Measurements from ENCODE around the gene IDH3G. TPM values are rescaled to one million over a fixed set of nuclear protein-coding genes. Genes with fewer than 3 reads are reported as not detected.
"Not testable (repeated sequence)": the region's sequence is repeated elsewhere in the genome, so short reads cannot be mapped to it uniquely, and the experiment has no call there.

Gene IDH3G
- total RNA-seq, 1 donor from 2014 or later: 41.9 TPM

DNA sequence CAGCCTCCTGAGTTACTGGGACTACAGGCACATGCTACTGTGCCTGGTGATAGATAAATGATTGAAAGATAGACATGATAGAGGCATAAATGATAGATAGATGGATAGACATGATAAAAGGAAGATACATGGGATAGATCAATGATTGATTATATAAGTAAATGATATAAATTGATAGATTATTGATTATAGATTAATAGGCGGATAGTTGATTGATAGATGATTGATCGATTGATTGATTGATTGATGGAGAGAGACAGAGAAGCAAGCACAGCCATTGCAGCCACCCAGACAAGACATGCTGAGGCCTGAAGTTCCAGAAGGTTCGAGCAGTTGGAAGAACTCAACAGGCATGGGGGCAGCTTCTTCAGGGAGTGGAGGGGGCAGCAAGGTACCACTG is 47.8 kb downstream of the IDH3G start:
- no peak for TF ChIP-seq EZH2 (IDR thresholded peaks at IDR 0.05; ENCODE audit: insufficient read depth, low read length)
- TF ChIP-seq, protein P1, sequence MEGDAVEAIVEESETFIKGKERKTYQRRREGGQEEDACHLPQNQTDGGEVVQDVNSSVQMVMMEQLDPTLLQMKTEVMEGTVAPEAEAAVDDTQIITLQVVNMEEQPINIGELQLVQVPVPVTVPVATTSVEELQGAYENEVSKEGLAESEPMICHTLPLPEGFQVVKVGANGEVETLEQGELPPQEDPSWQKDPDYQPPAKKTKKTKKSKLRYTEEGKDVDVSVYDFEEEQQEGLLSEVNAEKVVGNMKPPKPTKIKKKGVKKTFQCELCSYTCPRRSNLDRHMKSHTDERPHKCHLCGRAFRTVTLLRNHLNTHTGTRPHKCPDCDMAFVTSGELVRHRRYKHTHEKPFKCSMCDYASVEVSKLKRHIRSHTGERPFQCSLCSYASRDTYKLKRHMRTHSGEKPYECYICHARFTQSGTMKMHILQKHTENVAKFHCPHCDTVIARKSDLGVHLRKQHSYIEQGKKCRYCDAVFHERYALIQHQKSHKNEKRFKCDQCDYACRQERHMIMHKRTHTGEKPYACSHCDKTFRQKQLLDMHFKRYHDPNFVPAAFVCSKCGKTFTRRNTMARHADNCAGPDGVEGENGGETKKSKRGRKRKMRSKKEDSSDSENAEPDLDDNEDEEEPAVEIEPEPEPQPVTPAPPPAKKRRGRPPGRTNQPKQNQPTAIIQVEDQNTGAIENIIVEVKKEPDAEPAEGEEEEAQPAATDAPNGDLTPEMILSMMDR (IDR thresholded peaks at IDR 0.05; ENCODE audit: insufficient read depth, low read depth, low read length): no peak
- H3K9me3 Mint-ChIP-seq (ENCODE audit: unreplicated experiment): no peaks in the 10 kb centered on the region
- no peak overlapping the region for H3K27ac Mint-ChIP-seq (ENCODE audit: unreplicated experiment)

DNA sequence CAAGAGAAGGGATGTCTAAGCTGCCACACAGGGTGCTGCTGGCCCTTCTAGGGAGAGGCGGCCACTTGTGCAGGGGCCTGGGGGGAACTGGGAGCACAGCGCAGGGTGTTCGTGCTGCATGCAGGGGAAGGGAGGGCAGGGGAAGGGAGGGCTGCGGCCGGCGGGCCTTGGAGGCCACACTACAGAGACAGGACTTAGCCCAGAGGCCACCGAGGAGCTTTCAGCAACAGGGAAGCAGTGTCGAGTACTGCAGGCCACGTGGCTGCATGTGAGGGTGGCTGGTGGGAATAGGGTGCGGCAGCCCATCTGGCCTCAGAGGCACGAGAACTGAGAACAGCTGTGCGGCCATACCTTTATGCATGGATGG is 49.1 kb downstream of the IDH3G start:
- H3K9ac ChIP-seq (ENCODE audit: low read length); H3K27me3 ChIP-seq (ENCODE audit: insufficient read depth, low read length); DNase-seq (ENCODE audit: low read depth); H3K27me3 Mint-ChIP-seq (ENCODE audit: low read depth, unreplicated experiment); H3K36me3 Mint-ChIP-seq (ENCODE audit: low read depth, unreplicated experiment); H3K4me1 Mint-ChIP-seq (ENCODE audit: low read depth, unreplicated experiment); H3K9me3 Mint-ChIP-seq (ENCODE audit: unreplicated experiment); H3K27ac Mint-ChIP-seq (ENCODE audit: unreplicated experiment); H3K4me3 Mint-ChIP-seq (ENCODE audit: unreplicated experiment); FAIRE-seq; H3K4me2 ChIP-seq (ENCODE audit: low read length); H3K9me3 ChIP-seq (ENCODE audit: insufficient read depth, low read depth, low read length); H2AFZ ChIP-seq (ENCODE audit: low read depth, low read length); H4K20me1 ChIP-seq (ENCODE audit: insufficient read depth, low read length); H3K36me3 ChIP-seq (ENCODE audit: insufficient read depth, low read length); H3K27ac ChIP-seq (ENCODE audit: low read depth, low read length); H3K4me3 ChIP-seq (ENCODE audit: insufficient read depth, low read depth, low read length); H3K4me1 ChIP-seq (ENCODE audit: insufficient read depth, low read length); H3K79me2 ChIP-seq (ENCODE audit: insufficient read depth, low read length): not testable (repeated sequence)

More for the DNA sequence above, 47.8 kb downstream of the IDH3G start:
- Histone ChIP-seq H2AFZ (ENCODE audit: low read depth, low read length) (no peak overlapping the region), H3K27me3 (ENCODE audit: insufficient read depth, low read length) (no peaks in the 10 kb centered on the region), H3K4me2 (ENCODE audit: low read length) (no peak overlapping the region), H3K36me3 (ENCODE audit: insufficient read depth, low read length) (no peaks in the 10 kb centered on the region), H4K20me1 (ENCODE audit: insufficient read depth, low read length) (no peaks in the 10 kb centered on the region), H3K79me2 (ENCODE audit: insufficient read depth, low read length) (no peaks in the 10 kb centered on the region), H3K27ac (ENCODE audit: low read depth, low read length) (no peak overlapping the region), H3K9me3 (ENCODE audit: insufficient read depth, low read depth, low read length) (no peaks in the 10 kb centered on the region), H3K4me3 (ENCODE audit: insufficient read depth, low read depth, low read length) (no peak overlapping the region), H3K4me1 (ENCODE audit: insufficient read depth, low read length) (no peaks in the 10 kb centered on the region), H3K9ac (ENCODE audit: low read length) (no peak overlapping the region)
- DNase-seq (ENCODE audit: low read depth): no peak
- FAIRE-seq: no peak
- no peak overlapping the region for H3K4me3 Mint-ChIP-seq (ENCODE audit: unreplicated experiment)
- no peaks in the 10 kb centered on the region for H3K4me1 Mint-ChIP-seq (ENCODE audit: low read depth, unreplicated experiment)
- H3K27me3 Mint-ChIP-seq (ENCODE audit: low read depth, unreplicated experiment): peaks cover 6% of the 10 kb centered on the region
- H3K36me3 Mint-ChIP-seq (ENCODE audit: low read depth, unreplicated experiment): no peaks in the 10 kb centered on the region

DNA sequence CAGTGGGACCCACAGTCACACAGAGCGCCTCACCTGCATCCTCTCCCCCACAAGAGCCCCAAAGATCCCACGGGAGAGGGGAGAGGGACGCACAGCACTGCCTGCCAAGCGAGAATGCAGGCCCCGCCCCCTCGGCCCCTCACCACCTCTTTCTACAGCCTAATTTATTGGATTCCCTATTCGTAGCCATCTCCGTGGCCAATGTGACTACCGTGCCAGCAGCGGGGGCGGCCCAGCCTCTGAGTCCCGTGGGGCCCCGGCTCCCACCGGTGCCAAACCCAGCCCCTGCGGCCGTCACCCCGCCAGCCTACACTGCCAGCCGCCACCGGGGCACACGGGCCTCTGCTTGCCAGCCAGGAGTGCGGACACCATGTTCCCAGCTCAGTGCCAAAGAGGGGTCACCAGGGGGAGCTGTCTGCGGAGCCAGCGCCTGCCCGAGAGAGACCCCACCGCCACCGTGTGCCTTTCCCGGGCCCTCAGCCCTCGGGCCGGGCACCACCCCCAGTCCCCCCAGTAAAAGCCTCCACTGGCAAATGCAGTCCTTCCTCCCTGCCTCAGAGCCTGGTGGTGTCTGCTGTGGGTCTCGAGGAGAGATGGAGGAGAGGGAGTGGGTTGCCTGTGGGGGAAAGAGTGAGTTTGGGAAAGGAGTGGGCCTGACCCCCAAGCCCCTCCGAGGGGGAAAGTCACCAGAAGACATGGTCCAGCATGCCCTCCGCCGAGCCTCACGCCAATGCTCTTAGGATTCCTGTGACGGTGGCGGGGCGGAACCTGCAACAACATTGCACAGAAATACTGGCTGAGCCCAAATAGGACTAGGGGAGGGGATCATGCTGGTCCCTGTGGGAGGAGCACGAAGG is 49.7 kb downstream of the IDH3G start:
- TF ChIP-seq, protein P1 (IDR thresholded peaks at IDR 0.05; ENCODE audit: insufficient read depth, low read depth, low read length): no peak
- no peak for TF ChIP-seq EZH2 (IDR thresholded peaks at IDR 0.05; ENCODE audit: insufficient read depth, low read length)
- Histone ChIP-seq H3K79me2 (ENCODE audit: insufficient read depth, low read length) (no peaks in the 10 kb centered on the region), H3K27ac (ENCODE audit: low read depth, low read length) (no peak overlapping the region), H3K9ac (ENCODE audit: low read length) (no peak overlapping the region), H3K9me3 (ENCODE audit: insufficient read depth, low read depth, low read length) (no peaks in the 10 kb centered on the region), H4K20me1 (ENCODE audit: insufficient read depth, low read length) (no peaks in the 10 kb centered on the region), H3K27me3 (ENCODE audit: insufficient read depth, low read length) (no peaks in the 10 kb centered on the region), H3K4me1 (ENCODE audit: insufficient read depth, low read length) (no peaks in the 10 kb centered on the region), H2AFZ (ENCODE audit: low read depth, low read length) (no peak overlapping the region), H3K4me2 (ENCODE audit: low read length) (peak overlapping the region; percentile 30), H3K36me3 (ENCODE audit: insufficient read depth, low read length) (no peaks in the 10 kb centered on the region), H3K4me3 (ENCODE audit: insufficient read depth, low read depth, low read length) (no peak overlapping the region)
- Mint-ChIP-seq H3K4me3 (ENCODE audit: unreplicated experiment) (no peak overlapping the region), H3K27me3 (ENCODE audit: low read depth, unreplicated experiment) (no peaks in the 10 kb centered on the region), H3K36me3 (ENCODE audit: low read depth, unreplicated experiment) (no peaks in the 10 kb centered on the region), H3K27ac (ENCODE audit: unreplicated experiment) (no peak overlapping the region), H3K9me3 (ENCODE audit: unreplicated experiment) (no peaks in the 10 kb centered on the region), H3K4me1 (ENCODE audit: low read depth, unreplicated experiment) (no peaks in the 10 kb centered on the region)
- DNase-seq (ENCODE audit: low read depth): no peak
- no peak for FAIRE-seq

DNA sequence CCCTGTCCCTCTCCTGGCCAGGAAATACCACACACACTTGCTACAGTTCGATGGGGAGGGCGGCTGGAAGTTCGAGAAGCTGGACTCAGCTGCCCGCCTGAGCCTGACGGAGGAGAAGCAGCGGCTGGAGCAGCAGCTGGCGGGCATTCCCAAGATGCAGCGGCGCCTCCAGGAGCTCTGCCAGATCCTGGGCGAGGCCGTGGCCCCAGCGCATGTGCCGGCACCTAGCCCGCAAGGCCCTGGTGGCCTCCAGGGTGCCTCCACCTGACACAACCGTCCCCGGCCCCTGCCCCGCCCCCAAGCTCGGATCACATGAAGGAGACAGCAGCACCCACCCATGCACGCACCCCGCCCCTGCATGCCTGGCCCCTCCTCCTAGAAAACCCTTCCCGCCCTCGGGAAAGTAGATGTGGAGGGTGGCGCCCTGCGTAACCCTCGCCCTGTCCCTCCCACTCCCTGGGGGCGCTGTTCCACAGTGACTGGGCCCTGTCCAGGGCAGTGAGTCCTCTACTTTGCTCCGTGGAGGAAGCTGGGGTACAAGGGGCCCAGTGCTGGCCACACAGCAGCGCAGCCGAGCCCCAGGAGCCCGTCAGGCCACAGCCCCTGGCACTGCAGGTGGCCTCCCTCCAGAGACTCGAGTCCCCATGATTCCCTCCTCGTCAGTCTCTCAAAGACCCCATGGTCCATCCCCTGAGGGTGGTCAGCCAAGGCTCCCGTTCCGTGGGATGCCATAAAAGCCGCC is 50.5 kb downstream of the IDH3G start:
- H3K36me3 ChIP-seq (ENCODE audit: insufficient read depth, low read length); H4K20me1 ChIP-seq (ENCODE audit: insufficient read depth, low read length); H3K9me3 ChIP-seq (ENCODE audit: insufficient read depth, low read depth, low read length); H3K4me3 Mint-ChIP-seq (ENCODE audit: unreplicated experiment); DNase-seq (ENCODE audit: low read depth); H3K4me1 ChIP-seq (ENCODE audit: insufficient read depth, low read length); H3K4me3 ChIP-seq (ENCODE audit: insufficient read depth, low read depth, low read length); FAIRE-seq; H3K27me3 ChIP-seq (ENCODE audit: insufficient read depth, low read length); H3K27me3 Mint-ChIP-seq (ENCODE audit: low read depth, unreplicated experiment); H2AFZ ChIP-seq (ENCODE audit: low read depth, low read length); H3K36me3 Mint-ChIP-seq (ENCODE audit: low read depth, unreplicated experiment); H3K27ac ChIP-seq (ENCODE audit: low read depth, low read length); H3K27ac Mint-ChIP-seq (ENCODE audit: unreplicated experiment); H3K9me3 Mint-ChIP-seq (ENCODE audit: unreplicated experiment); H3K4me1 Mint-ChIP-seq (ENCODE audit: low read depth, unreplicated experiment); H3K9ac ChIP-seq (ENCODE audit: low read length); H3K79me2 ChIP-seq (ENCODE audit: insufficient read depth, low read length): not testable (repeated sequence)
- H3K4me2 ChIP-seq (ENCODE audit: low read length): peak overlapping the region; percentile 30

Measured in astrocyte (in vitro differentiated cells and primary cell).